Activated B cell treated with CpG ODN at 0.5 μM for 24 hours (primary cell): ENCODE measurements around the gene ARF6. TPM values are rescaled to one million over a fixed set of nuclear protein-coding genes. Genes with fewer than 3 reads are reported as not detected.

Experiments
- ATAC-seq: fragments of 200-7000 bp; cut with Tn5 transposase; one replicate; pipeline ENCODE4 v1.10.0; 2021; ENCODE audit warnings: low read depth, mild to moderate bottlenecking, moderate library complexity
- CTCF ChIA-PET: fragments of 350-600 bp; sonication (Branson Sonifier 250); formaldehyde crosslinking; loops from one replicate; lab custom pipeline; 2021; ENCODE audit warnings: antibody characterized with exemption; lab: Charles Lee
- POLR2A ChIA-PET: fragments of 350-600 bp; sonication (Branson Sonifier 250); formaldehyde crosslinking; loops from one replicate; lab custom pipeline; 2021; ENCODE audit warnings: antibody characterized with exemption; lab: Charles Lee
- DNase-seq: peaks from one replicate; pipeline ENCODE4 v3.0.0; 2022
- H3K27ac Mint-ChIP-seq: one replicate; pipeline ENCODE4 v1.8.0; 2020; ENCODE audit warnings: mixed read lengths
- H3K27me3 Mint-ChIP-seq: one replicate; pipeline ENCODE4 v1.8.0; 2021; ENCODE audit warnings: mixed read lengths
- H3K36me3 Mint-ChIP-seq: one replicate; pipeline ENCODE4 v1.8.0; 2021; ENCODE audit warnings: low read depth, mixed read lengths
- H3K4me1 Mint-ChIP-seq: one replicate; pipeline ENCODE4 v1.8.0; 2021; ENCODE audit warnings: mixed read lengths
- H3K4me3 Mint-ChIP-seq: one replicate; pipeline ENCODE4 v1.8.0; 2020; ENCODE audit warnings: mild to moderate bottlenecking, mixed read lengths
- H3K9me3 Mint-ChIP-seq: one replicate; pipeline ENCODE4 v1.8.0; 2020; ENCODE audit warnings: mixed read lengths
- CTCF ChIP-seq: fragments of 200-600 bp; IDR thresholded peaks from one replicate; pipeline ENCODE4 v1.8.0; 2022; ENCODE audit warnings: antibody characterized with exemption, mild to moderate bottlenecking
- intact Hi-C: fragments of 100-400 bp; cut with micrococcal nuclease; formaldehyde crosslinking; loops from one replicate; pipeline ENCODE4 v1.15.1; 2024
- total RNA-seq: library from RNA; stranded (reverse); gene quantifications from 2 replicates; pipeline ENCODE4 v1.2.3, GENCODE V29; 2022

ARF6 gene
- total RNA-seq, 1 donor from 2014 or later: 136 TPM

- peaks cover 1% of the 10 kb centered on the region for H3K9me3 Mint-ChIP-seq
- intact Hi-C loops: no loop called here
- H3K27ac Mint-ChIP-seq: peak overlapping the region; percentile 16
- DNase-seq: no peak
- no peak for ATAC-seq
- H3K36me3 Mint-ChIP-seq: no peaks in the 10 kb centered on the region
- ChIA-PET POLR2A (interaction anchor here (0.6 to 0.9 kb wide), 2 partner anchors 22 to 46 kb away, joined by 3 read pairs; partner anchors contain the start of gene ARF6), CTCF (no interaction called here)
- H3K4me3 Mint-ChIP-seq: no peak overlapping the region
- H3K4me1 Mint-ChIP-seq: peaks cover 10% of the 10 kb centered on the region
- no peaks in the 10 kb centered on the region for H3K27me3 Mint-ChIP-seq
- no peak for TF ChIP-seq CTCF
These were observed 22.2 kb downstream of the ARF6 start for GRCh38 chr14:49915085-49915484.

- no peak overlapping the region for H3K4me3 Mint-ChIP-seq
- TF ChIP-seq CTCF: no peak
- CTCF ChIA-PET: no interaction called here
- ATAC-seq: no peak
- H3K9me3 Mint-ChIP-seq: peaks cover 3% of the 10 kb centered on the region
- no peak for DNase-seq
- POLR2A ChIA-PET: interaction anchor here (1.1 kb wide), 2 partner anchors 54 to 81 kb away, joined by 3 to 4 read pairs; no protein-coding TSS in a partner anchor
- no peaks in the 10 kb centered on the region for H3K36me3 Mint-ChIP-seq
- intact Hi-C loops: no loop called here
- no peaks in the 10 kb centered on the region for H3K27me3 Mint-ChIP-seq
- peaks cover 35% of the 10 kb centered on the region for H3K4me1 Mint-ChIP-seq
- H3K27ac Mint-ChIP-seq: no peak overlapping the region
These were observed 25.8 kb downstream of the ARF6 start for GRCh38 chr14:49918706-49919105.

- Mint-ChIP-seq H3K4me1 (peaks cover 46% of the 10 kb centered on the region), H3K27ac (peak overlapping the region; percentile 76), H3K27me3 (no peaks in the 10 kb centered on the region), H3K9me3 (peaks cover 3% of the 10 kb centered on the region), H3K4me3 (no peak overlapping the region), H3K36me3 (no peaks in the 10 kb centered on the region)
- CTCF ChIA-PET: no interaction called here
- intact Hi-C loops: no loop called here
- DNase-seq: no peak
- POLR2A ChIA-PET: interaction anchor here (0.5 to 1.7 kb wide), 10 partner anchors 12 to 142 kb away, joined by 3 to 9 read pairs (median 3); partner anchors contain the start of gene ARF6
- TF ChIP-seq CTCF: no peak
- ATAC-seq: no peak
These were observed 27.2 kb downstream of the ARF6 start for GRCh38 chr14:49919825-49920659.

GRCh38 chr14:49920935-49921334 lies 28.1 kb downstream of the ARF6 start:
- peak overlapping the region; percentile 76 for H3K27ac Mint-ChIP-seq
- peaks cover 3% of the 10 kb centered on the region for H3K9me3 Mint-ChIP-seq
- ATAC-seq (peak; percentile 77), DNase-seq (no peak)
- H3K36me3 Mint-ChIP-seq: no peaks in the 10 kb centered on the region
- intact Hi-C loops: loop anchor here (1.0 kb wide), 3 partner anchors 9 to 50 kb away; no protein-coding TSS in a partner anchor
- ChIA-PET CTCF (interaction anchor here (1.0 kb wide), 1 partner anchor 59 kb away, joined by 4 read pairs; no protein-coding TSS in a partner anchor), POLR2A (interaction anchor here (0.5 to 1.7 kb wide), 10 partner anchors 8 to 227 kb away, joined by 3 to 9 read pairs (median 3); partner anchors contain the start of gene ARF6)
- H3K27me3 Mint-ChIP-seq: no peaks in the 10 kb centered on the region
- H3K4me3 Mint-ChIP-seq: peak overlapping the region; percentile 58
- H3K4me1 Mint-ChIP-seq: peaks cover 43% of the 10 kb centered on the region
- TF ChIP-seq CTCF: no peak

- no peaks in the 10 kb centered on the region for H3K27me3 Mint-ChIP-seq
- intact Hi-C loops: loop anchor here (1.0 kb wide), 3 partner anchors 9 to 50 kb away; no protein-coding TSS in a partner anchor
- H3K4me1 Mint-ChIP-seq: peaks cover 43% of the 10 kb centered on the region
- CTCF ChIA-PET: interaction anchor here (1.0 kb wide), 1 partner anchor 59 kb away, joined by 4 read pairs; no protein-coding TSS in a partner anchor
- H3K4me3 Mint-ChIP-seq: no peak overlapping the region
- POLR2A ChIA-PET: interaction anchor here (1.0 to 1.7 kb wide), 6 partner anchors 8 to 80 kb away, joined by 3 to 9 read pairs (median 4); partner anchors contain the start of gene ARF6
- H3K36me3 Mint-ChIP-seq: no peaks in the 10 kb centered on the region
- TF ChIP-seq CTCF: no peak
- H3K27ac Mint-ChIP-seq: peak overlapping the region; percentile 76
- no peak for ATAC-seq
- peaks cover 3% of the 10 kb centered on the region for H3K9me3 Mint-ChIP-seq
- no peak for DNase-seq
These were observed 28.5 kb downstream of the ARF6 start for GRCh38 chr14:49921401-49921800.
